PC-3 (cell line): ENCODE results near the gene NKD2.

Experiments
- CTCF ChIP-seq: fragments of 300-600 bp; sonication (generic); conservative IDR thresholded peaks from 2 replicates; pipeline ENCODE4 v1.5.1; 2017; ENCODE audit warnings: antibody characterized with exemption, low read depth, mild to moderate bottlenecking, low read length
- EZH2 ChIP-seq: fragments of 300-600 bp; sonication (generic); IDR thresholded peaks from one replicate; pipeline ENCODE4 v1.6.1; 2017; ENCODE audit warnings: antibody characterized with exemption, mild to moderate bottlenecking, low read length; ENCODE audit not compliant: unreplicated experiment
- EZH2phosphoT487 ChIP-seq: fragments of 300-600 bp; sonication (generic); IDR thresholded peaks from 2 replicates; pipeline ENCODE4 v1.6.1; 2018; ENCODE audit warnings: mild to moderate bottlenecking, antibody characterized with exemption, low read length, borderline replicate concordance

DNA sequence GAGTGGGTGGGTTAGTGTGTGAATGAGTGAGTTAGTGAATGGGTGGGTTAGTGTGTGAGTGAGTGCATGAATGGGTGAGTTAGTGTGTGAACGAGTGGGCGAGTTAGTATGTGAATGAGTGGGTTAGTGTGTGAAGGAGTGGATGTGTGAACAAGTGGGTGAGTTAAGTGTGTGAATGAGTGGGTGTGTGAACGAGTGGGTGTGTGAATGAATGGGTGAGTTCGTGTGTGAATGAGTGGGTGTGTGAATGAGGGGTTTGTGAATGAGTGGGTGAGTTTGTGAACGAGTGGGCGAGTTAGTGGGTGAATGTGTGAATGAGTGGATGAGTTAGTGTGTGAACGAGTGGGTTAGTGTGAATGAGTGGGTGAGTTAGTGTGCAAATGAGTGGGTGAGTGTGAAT, 34.0 kb downstream of the NKD2 start:
- no peak for TF ChIP-seq CTCF
- TF ChIP-seq EZH2 = no peak
- TF ChIP-seq EZH2phosphoT487 = no peak
